MG63 (cell line): ENCODE data around the gene IKBKG. TPM values are rescaled to one million over a fixed set of nuclear protein-coding genes. Genes with fewer than 3 reads are reported as not detected.
"Not testable (repeated sequence)": the region's sequence is repeated elsewhere in the genome, so short reads cannot be mapped to it uniquely, and the experiment has no call there.

Experiments
- DNase-seq: peaks from one replicate; pipeline ENCODE4 v3.0.0-alpha.2; 2020
- H3K27me3 ChIP-seq: fragments of 250-450 bp; sonication (Bioruptor Pico); 2 replicates; pipeline ENCODE4 v1.5.1; 2020; ENCODE audit warnings: mild to moderate bottlenecking, moderate library complexity
- H3K36me3 ChIP-seq: fragments of 250-450 bp; sonication (Bioruptor Pico); 2 replicates; pipeline ENCODE4 v1.5.1; 2020; ENCODE audit warnings: mild to moderate bottlenecking, moderate library complexity
- H3K4me3 ChIP-seq: fragments of 250-450 bp; sonication (Bioruptor Pico); 2 replicates; pipeline ENCODE4 v1.5.1; 2020; ENCODE audit warnings: mild to moderate bottlenecking, moderate library complexity
- H3K9me3 ChIP-seq: fragments of 250-450 bp; sonication (Bioruptor Pico); 2 replicates; pipeline ENCODE4 v1.5.1; 2020; ENCODE audit warnings: mild to moderate bottlenecking, moderate library complexity
- total RNA-seq: library from RNA; depleted of rRNA; stranded (reverse); fragments of >200 nt; shearing (Covaris generic); gene quantifications from 2 replicates; pipeline ENCODE4 v1.2.3, GENCODE V29; 2014; ENCODE audit warnings: low replicate concordance; rRNA removed

IKBKG gene
- total RNA-seq, 1 experiment from 2014 or later, result 31.4 TPM

DNA sequence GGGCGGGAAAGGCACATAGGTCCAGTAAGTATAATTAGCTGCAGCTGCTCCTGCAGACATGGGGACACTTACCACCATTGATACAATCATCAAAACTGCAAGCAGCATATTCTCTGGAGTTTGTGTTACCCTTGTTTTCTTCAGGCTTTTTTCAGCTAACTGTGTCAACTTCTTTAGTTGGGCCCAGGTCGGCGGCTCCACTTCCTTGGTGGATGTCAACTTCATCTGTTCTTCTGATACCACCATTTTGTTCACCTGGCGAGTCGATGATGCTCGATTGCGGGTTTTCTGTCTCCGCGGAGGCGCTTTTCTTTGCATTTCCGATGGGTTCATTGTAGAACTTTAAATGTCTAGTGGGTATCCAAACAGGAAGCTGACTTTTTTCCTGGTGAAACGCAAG, 63.7 kb downstream of the IKBKG start:
- DNase-seq, H3K9me3 ChIP-seq, H3K36me3 ChIP-seq, H3K27me3 ChIP-seq, H3K4me3 ChIP-seq: not testable (repeated sequence)

DNA sequence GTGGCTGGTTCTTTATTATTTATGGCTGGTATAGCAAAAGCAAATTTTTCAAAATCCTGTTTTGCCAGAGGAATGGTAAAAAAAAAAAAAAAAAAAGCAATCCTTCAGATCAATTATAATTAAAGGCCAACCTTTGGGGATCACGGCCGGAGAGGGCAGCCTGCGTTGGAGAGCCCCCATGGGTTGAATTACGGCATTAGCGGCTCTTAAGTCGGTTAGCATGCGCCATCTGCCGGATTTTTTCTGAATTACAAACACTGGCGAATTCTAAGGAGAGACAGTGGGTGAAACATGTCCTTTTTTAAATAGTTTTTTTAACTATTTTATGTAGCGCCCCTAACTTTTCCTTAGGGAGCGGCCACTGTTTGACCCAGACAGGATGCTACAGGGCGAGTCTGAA, 66.2 kb downstream of the IKBKG start:
- DNase-seq, H3K9me3 ChIP-seq, H3K4me3 ChIP-seq, H3K27me3 ChIP-seq, H3K36me3 ChIP-seq: not testable (repeated sequence)

Other genes starting within 250 kb of the IKBKG start
- gene FLNA, start 173.0 kb upstream of the IKBKG start, total RNA-seq, result 1,037 and 1,563 TPM in 2 replicates
- gene EMD, start 168.3 kb upstream of the IKBKG start, total RNA-seq, result 48.7 and 62.4 TPM in 2 replicates
- gene RPL10, start 149.2 kb upstream of the IKBKG start, total RNA-seq, result 2,393 and 3,736 TPM in 2 replicates
- 20.0 and 21.9 TPM in 2 replicates for gene DNASE1L1, start 138.4 kb upstream of the IKBKG start, total RNA-seq
- 15.1 and 16.2 TPM in 2 replicates for gene TAFAZZIN, start 136.1 kb upstream of the IKBKG start, total RNA-seq
- 53.2 and 62.2 TPM in 2 replicates for gene ATP6AP1, start 118.9 kb upstream of the IKBKG start, total RNA-seq
- 43.6 and 59.8 TPM in 2 replicates for gene GDI1, start 110.5 kb upstream of the IKBKG start, total RNA-seq
- gene FAM50A, start 103.5 kb upstream of the IKBKG start, total RNA-seq, result 33.4 and 35.4 TPM in 2 replicates
- gene PLXNA3, start 89.3 kb upstream of the IKBKG start, total RNA-seq, result 0.27 and 5.0 TPM in 2 replicates
- gene LAGE3, start 68.3 kb upstream of the IKBKG start, total RNA-seq, result 20.5 and 25.7 TPM in 2 replicates
- 51.9 and 101 TPM in 2 replicates for gene UBL4A, start 61.0 kb upstream of the IKBKG start, total RNA-seq
- gene SLC10A3, start 57.0 kb upstream of the IKBKG start, total RNA-seq, result 5.1 and 15.2 TPM in 2 replicates
- 22.3 and 48.2 TPM in 2 replicates for gene FAM3A, start 31.4 kb upstream of the IKBKG start, total RNA-seq
- gene G6PD, start 774 bp upstream of the IKBKG start, total RNA-seq, result 50.4 and 61.8 TPM in 2 replicates
- gene CTAG1A, start 37.5 kb downstream of the IKBKG start, total RNA-seq, result not detected in 2 replicates
- gene CTAG1B, start 71.7 kb downstream of the IKBKG start, total RNA-seq, result not detected in 2 replicates
- gene CTAG2, start 106.0 kb downstream of the IKBKG start, total RNA-seq, result not detected in 2 replicates
- gene GAB3, start 203.5 kb downstream of the IKBKG start, total RNA-seq, result 1.2 and 10.7 TPM in 2 replicates
- 34.1 and 41.0 TPM in 2 replicates for gene DKC1, start 215.2 kb downstream of the IKBKG start, total RNA-seq